Left ventricle myocardium inferior (tissue), 1 donor: ENCODE measurements around the gene TAF1D. TPM values are rescaled to one million over a fixed set of nuclear protein-coding genes. Genes with fewer than 3 reads are reported as not detected.
A peak's percentile ranks its signal among the peaks of the same experiment; 100 is the strongest.

Source experiments
- DNase-seq: peaks from one replicate; pipeline ENCODE4 v3.0.0-alpha.2; 2020
- H3K27ac ChIP-seq: fragments of 200-600 bp; replicated peaks from 2 replicates; pipeline ENCODE4 v1.8.0; 2021
- H3K27me3 ChIP-seq: fragments of 200-600 bp; 2 replicates; pipeline ENCODE4 v1.8.0; 2021; ENCODE audit warnings: low read depth
- H3K36me3 ChIP-seq: fragments of 200-600 bp; 2 replicates; pipeline ENCODE4 v1.8.0; 2021
- H3K4me1 ChIP-seq: fragments of 200-600 bp; 2 replicates; pipeline ENCODE4 v1.8.0; 2021
- H3K4me3 ChIP-seq: fragments of 200-600 bp; 2 replicates; pipeline ENCODE4 v1.8.0; 2021; ENCODE audit warnings: mild to moderate bottlenecking, moderate library complexity
- H3K9me3 ChIP-seq: fragments of 200-600 bp; replicated peaks from 2 replicates; pipeline ENCODE4 v1.8.0; 2021
- CTCF ChIP-seq: fragments of 200-600 bp; IDR thresholded peaks from 2 replicates; pipeline ENCODE4 v1.8.0; 2021; ENCODE audit warnings: antibody characterized with exemption, mild to moderate bottlenecking, borderline replicate concordance
- intact Hi-C: fragments of 100-400 bp; cut with micrococcal nuclease; formaldehyde crosslinking; loops from one replicate; pipeline ENCODE4 v1.11.0; 2022
- total RNA-seq: library from RNA; stranded (reverse); fragmentation: NEBNext Ultra II Directional; extraction: Animal tissue kit (Norgen Biotek cat#: 25700); gene quantifications from one replicate; pipeline ENCODE4 v1.2.1, GENCODE V29; 2021
- donor health status: DM: no; HTN: yes; CAD: no; lungs with severe emphysema.

TAF1D gene
- total RNA-seq, 1 donor from 2014 or later, result 32.6 TPM

GRCh38 chr11:93744669-93745004 is 3.3 kb upstream of the TAF1D start:
- Histone ChIP-seq H3K4me3 (peak overlapping the region; percentile 28), H3K9me3 (no peaks in the 10 kb centered on the region)
- intact Hi-C loops, result no loop called here

GRCh38 chr11:93743291-93743690 is 2.0 kb upstream of the TAF1D start:
- intact Hi-C loops, result no loop called here
- Histone ChIP-seq H3K27me3 (no peaks in the 10 kb centered on the region), H3K9me3 (no peaks in the 10 kb centered on the region), H3K27ac (no peak overlapping the region), H3K4me3 (no peak overlapping the region), H3K36me3 (peaks cover 15% of the 10 kb centered on the region), H3K4me1 (peaks cover 76% of the 10 kb centered on the region)
- TF ChIP-seq CTCF, result no peak
- DNase-seq, result no peak

More at GRCh38 chr11:93744669-93745004, 3.3 kb upstream of the TAF1D start:
- no peak for DNase-seq
- Histone ChIP-seq H3K4me1 (peaks cover 63% of the 10 kb centered on the region), H3K36me3 (peaks cover 12% of the 10 kb centered on the region), H3K27ac (peak overlapping the region; percentile 77), H3K27me3 (no peaks in the 10 kb centered on the region)
- no peak for TF ChIP-seq CTCF

- no peaks in the 10 kb centered on the region for H3K9me3 ChIP-seq
- no peak for TF ChIP-seq CTCF
- intact Hi-C loops, result no loop called here
- H3K4me3 ChIP-seq, result peak overlapping the region; percentile 83
- H3K27ac ChIP-seq, result peak overlapping the region; percentile 93
- no peak for DNase-seq
- no peaks in the 10 kb centered on the region for H3K27me3 ChIP-seq
- peaks cover 30% of the 10 kb centered on the region for H3K36me3 ChIP-seq
- peaks cover 85% of the 10 kb centered on the region for H3K4me1 ChIP-seq
These were observed 559 bp upstream of the TAF1D start for GRCh38 chr11:93741882-93742226.

GRCh38 chr11:93740730-93741093 is 583 bp downstream of the TAF1D start:
- H3K4me1 ChIP-seq, result peaks cover 91% of the 10 kb centered on the region
- peak; percentile 48 for DNase-seq
- no peaks in the 10 kb centered on the region for H3K9me3 ChIP-seq
- H3K27ac ChIP-seq, result peak overlapping the region; percentile 93
- intact Hi-C loops, result no loop called here
- peaks cover 41% of the 10 kb centered on the region for H3K36me3 ChIP-seq
- TF ChIP-seq CTCF, result no peak
- no peaks in the 10 kb centered on the region for H3K27me3 ChIP-seq
- H3K4me3 ChIP-seq, result peak overlapping the region; percentile 83

- Histone ChIP-seq H3K27ac (peak overlapping the region; percentile 93), H3K36me3 (peaks cover 46% of the 10 kb centered on the region), H3K27me3 (no peaks in the 10 kb centered on the region), H3K4me1 (peaks cover 90% of the 10 kb centered on the region), H3K4me3 (peak overlapping the region; percentile 83), H3K9me3 (no peaks in the 10 kb centered on the region)
- no peak for TF ChIP-seq CTCF
- intact Hi-C loops, result no loop called here
- no peak for DNase-seq
These were observed 1.1 kb downstream of the TAF1D start for GRCh38 chr11:93740031-93740729.
